ENCODE measurements around the gene C13orf42.

DNA sequence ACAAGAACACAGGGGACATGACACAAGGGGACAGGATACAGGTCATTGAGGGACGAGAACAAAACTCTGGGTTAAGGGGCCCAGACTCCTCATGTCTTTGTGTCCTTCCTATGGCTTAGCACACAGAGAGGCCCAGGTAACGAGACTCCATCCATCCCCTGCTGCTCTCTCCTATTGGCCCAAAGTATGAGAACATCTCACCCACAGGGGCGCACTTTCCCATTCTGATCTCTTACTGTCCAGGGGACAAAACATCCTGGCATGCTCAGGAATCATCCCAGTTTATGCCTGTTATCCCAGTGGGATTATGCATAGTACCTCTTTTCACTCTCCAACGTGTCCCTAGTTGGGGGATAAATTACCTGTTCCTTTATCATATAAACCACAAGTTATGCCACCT lies 19.2 kb downstream of the C13orf42 start:
- TF ChIP-seq CTCF (IDR thresholded peaks at IDR 0.05; ENCODE audit: low read depth, low read length) (no peak), POLR2A (IDR thresholded peaks at IDR 0.05; ENCODE audit: extremely low read depth, insufficient read length) (no peak), MYC (IDR thresholded peaks at IDR 0.05; ENCODE audit: low read depth, low read length) (no peak)
- TF ChIP-seq, protein P1, sequence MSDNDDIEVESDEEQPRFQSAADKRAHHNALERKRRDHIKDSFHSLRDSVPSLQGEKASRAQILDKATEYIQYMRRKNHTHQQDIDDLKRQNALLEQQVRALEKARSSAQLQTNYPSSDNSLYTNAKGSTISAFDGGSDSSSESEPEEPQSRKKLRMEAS (IDR thresholded peaks at IDR 0.05; ENCODE audit: low read depth, low read length), result no peak
